GM10248 (cell line): ENCODE results near the gene P4HA2.

Experiments used
- CTCF ChIA-PET: fragments of 300-600 bp; sonication (Branson Sonifier 250); formaldehyde crosslinking; extraction: SDS; loops from one replicate; lab custom pipeline; 2021; ENCODE audit warnings: antibody characterized with exemption; lab: Yijun Ruan, JAX
- POLR2A ChIA-PET: fragments of 350-650 bp; sonication (Branson Sonifier 250); formaldehyde crosslinking; extraction: SDS; loops from one replicate; lab custom pipeline; 2020; ENCODE audit warnings: antibody characterized with exemption; lab: Yijun Ruan, JAX
- DNase-seq: peaks from one replicate; pipeline ENCODE4 v3.0.0; 2012; ENCODE audit errors: extremely low spot score
- CTCF ChIP-seq: IDR thresholded peaks from 2 replicates; pipeline ENCODE4 v1.5.1; 2012; ENCODE audit warnings: mild to moderate bottlenecking, low read depth; ENCODE audit errors: extremely low read depth, missing control alignments, control extremely low read depth

The P4HA2 gene

GRCh38 chr5:132256783-132257130, 29.1 kb upstream of the P4HA2 start:
- DNase-seq = no peak
- POLR2A ChIA-PET = no interaction called here
- no peak for TF ChIP-seq CTCF
- CTCF ChIA-PET = interaction anchor here (1.5 to 9.0 kb wide), 2 partner anchors 18 to 54 kb away, joined by 3 to 104 read pairs; no protein-coding TSS in a partner anchor

- ChIA-PET POLR2A (no interaction called here), CTCF (interaction anchor here (1.4 to 9.0 kb wide), 4 partner anchors 10 to 54 kb away, joined by 3 to 104 read pairs (median 6); no protein-coding TSS in a partner anchor)
- TF ChIP-seq CTCF = no peak
- DNase-seq = no peak
Observed at GRCh38 chr5:132256086-132256782, 28.6 kb upstream of the P4HA2 start.

- CTCF ChIA-PET = interaction anchor here (0.7 to 9.0 kb wide), 4 partner anchors 8 to 25 kb away, joined by 4 to 104 read pairs (median 6); no protein-coding TSS in a partner anchor
- POLR2A ChIA-PET = interaction anchor here (0.6 kb wide), 1 partner anchor 30 kb away, joined by 9 read pairs; no protein-coding TSS in a partner anchor
- no peak for TF ChIP-seq CTCF
- no peak for DNase-seq
Observed at GRCh38 chr5:132254321-132254977, 26.8 kb upstream of the P4HA2 start.

- peak; percentile 10 for DNase-seq
- TF ChIP-seq CTCF = no peak
- POLR2A ChIA-PET = no interaction called here
- CTCF ChIA-PET = interaction anchor here (0.7 to 9.0 kb wide), 4 partner anchors 9 to 26 kb away, joined by 3 to 104 read pairs (median 4); no protein-coding TSS in a partner anchor
Observed at GRCh38 chr5:132253452-132254320, 26.0 kb upstream of the P4HA2 start.

GRCh38 chr5:132253008-132253441, 25.4 kb upstream of the P4HA2 start:
- ChIA-PET POLR2A (no interaction called here), CTCF (interaction anchor here (1.3 to 9.0 kb wide), 2 partner anchors 9 to 14 kb away, joined by 3 to 104 read pairs; no protein-coding TSS in a partner anchor)
- no peak for TF ChIP-seq CTCF
- DNase-seq = peak; percentile 11
